Stimulated activated naive CD8-positive, alpha-beta T cell treated with anti-CD3 and anti-CD28 coated beads, Interleukin-15, Interleukin-2, amounts not matched to agents 100 ng/mL and 50 ng/mL, for 24 hours (primary cell): Measurements from ENCODE around the gene ASB4.
"Not testable (repeated sequence)": the region's sequence is repeated elsewhere in the genome, so short reads cannot be mapped to it uniquely, and the experiment has no call there.

Experiments used
- H3K27ac Mint-ChIP-seq: one replicate; pipeline ENCODE4 v1.8.0; 2021; ENCODE audit warnings: mild to moderate bottlenecking, mixed read lengths
- H3K27me3 Mint-ChIP-seq: one replicate; pipeline ENCODE4 v1.8.0; 2021; ENCODE audit warnings: mixed read lengths
- H3K36me3 Mint-ChIP-seq: one replicate; pipeline ENCODE4 v1.8.0; 2021; ENCODE audit warnings: low read depth, mixed read lengths
- H3K4me1 Mint-ChIP-seq: one replicate; pipeline ENCODE4 v1.8.0; 2021; ENCODE audit warnings: low read depth, mixed read lengths
- H3K4me3 Mint-ChIP-seq: one replicate; pipeline ENCODE4 v1.8.0; 2021; ENCODE audit warnings: mild to moderate bottlenecking, mixed read lengths
- H3K9me3 Mint-ChIP-seq: one replicate; pipeline ENCODE4 v1.8.0; 2021; ENCODE audit warnings: mixed read lengths

The ASB4 gene

GRCh38 chr7:95549818-95550529 is 64.2 kb downstream of the ASB4 start:
- Mint-ChIP-seq H3K4me1 (no peaks in the 10 kb centered on the region), H3K9me3 (no peaks in the 10 kb centered on the region), H3K36me3 (no peaks in the 10 kb centered on the region)

GRCh38 chr7:95550546-95550945 is 64.8 kb downstream of the ASB4 start:
- Mint-ChIP-seq H3K4me3 (no peak overlapping the region), H3K4me1 (no peaks in the 10 kb centered on the region), H3K27ac (no peak overlapping the region), H3K27me3 (peaks cover 11% of the 10 kb centered on the region), H3K9me3 (no peaks in the 10 kb centered on the region), H3K36me3 (no peaks in the 10 kb centered on the region)

More at GRCh38 chr7:95549818-95550529, 64.2 kb downstream of the ASB4 start:
- H3K27me3 Mint-ChIP-seq, result peaks cover 11% of the 10 kb centered on the region
- H3K27ac Mint-ChIP-seq, result no peak overlapping the region
- no peak overlapping the region for H3K4me3 Mint-ChIP-seq

DNA sequence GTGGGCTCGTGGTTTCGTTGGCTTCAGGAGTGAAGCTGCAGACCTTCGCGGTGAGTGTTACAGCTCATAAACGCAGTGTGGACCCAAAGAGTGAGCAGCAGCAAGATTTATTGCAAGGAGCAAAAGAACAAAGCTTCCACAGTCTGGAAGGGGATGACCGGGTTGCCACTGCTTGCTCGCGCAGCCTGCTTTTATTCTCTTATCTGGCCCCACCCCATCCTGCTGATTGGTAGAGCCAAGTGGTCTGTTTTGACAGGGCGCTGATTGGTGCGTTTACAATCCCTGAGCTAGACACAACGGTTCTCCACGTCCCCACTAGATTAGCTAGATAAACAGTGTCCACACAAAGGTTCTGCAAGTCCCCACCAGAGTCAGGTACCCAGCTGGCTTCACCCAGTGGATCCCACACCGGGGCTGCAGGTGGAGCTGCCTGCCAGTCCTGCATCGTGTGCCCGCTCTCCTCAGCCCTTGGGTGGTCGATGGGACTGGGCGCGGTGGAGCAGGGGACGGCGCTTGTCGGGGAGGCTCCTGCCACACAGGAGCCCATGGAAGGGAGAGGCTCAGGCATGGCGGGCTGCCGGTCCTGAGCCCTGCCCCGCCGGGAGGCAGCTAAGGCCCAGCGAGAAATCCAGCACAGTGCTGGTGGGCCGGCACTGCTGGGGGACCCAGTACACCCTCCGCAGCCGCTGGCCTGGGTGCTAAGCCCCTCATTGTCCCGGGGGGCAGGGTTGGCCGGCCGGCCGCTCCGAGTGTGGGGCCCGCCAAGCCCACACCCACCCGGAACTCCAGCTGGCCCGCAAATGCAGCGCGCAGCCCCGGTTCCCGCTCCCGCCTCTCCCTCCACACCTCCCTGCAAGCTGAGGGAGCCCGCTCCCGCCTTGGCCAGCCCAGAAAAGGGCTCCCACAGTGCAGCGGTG is 66.5 kb downstream of the ASB4 start:
- H3K4me3 Mint-ChIP-seq, H3K36me3 Mint-ChIP-seq, H3K4me1 Mint-ChIP-seq, H3K9me3 Mint-ChIP-seq, H3K27ac Mint-ChIP-seq, H3K27me3 Mint-ChIP-seq: not testable (repeated sequence)

DNA sequence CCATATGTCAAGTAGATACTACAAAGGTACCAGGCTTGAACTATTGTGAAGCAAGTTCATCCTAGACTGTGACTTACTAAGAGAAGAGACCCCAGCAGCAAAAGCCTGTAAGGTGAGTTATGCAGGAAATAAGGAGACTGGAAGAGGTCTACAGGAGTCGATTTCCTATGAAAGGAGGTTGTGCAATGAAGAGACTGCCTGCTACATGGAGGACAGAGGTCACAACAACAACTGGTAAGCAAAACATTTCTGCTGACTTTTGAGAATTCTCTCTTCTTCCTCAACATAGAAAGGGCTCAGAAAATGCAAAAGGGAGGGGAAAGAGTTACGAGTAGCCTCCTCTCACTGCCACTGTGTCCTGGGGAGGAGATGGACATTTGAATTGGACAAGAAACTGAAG is 68.2 kb downstream of the ASB4 start:
- Mint-ChIP-seq H3K36me3 (no peaks in the 10 kb centered on the region), H3K27ac (no peak overlapping the region), H3K9me3 (no peaks in the 10 kb centered on the region), H3K4me1 (no peaks in the 10 kb centered on the region), H3K27me3 (peaks cover 10% of the 10 kb centered on the region), H3K4me3 (no peak overlapping the region)

GRCh38 chr7:95556777-95557176 is 71.0 kb downstream of the ASB4 start:
- no peak overlapping the region for H3K27ac Mint-ChIP-seq
- H3K36me3 Mint-ChIP-seq, result no peaks in the 10 kb centered on the region
- H3K4me3 Mint-ChIP-seq, result no peak overlapping the region
- peaks cover 3% of the 10 kb centered on the region for H3K9me3 Mint-ChIP-seq
- peaks cover 13% of the 10 kb centered on the region for H3K27me3 Mint-ChIP-seq
- H3K4me1 Mint-ChIP-seq, result no peaks in the 10 kb centered on the region

DNA sequence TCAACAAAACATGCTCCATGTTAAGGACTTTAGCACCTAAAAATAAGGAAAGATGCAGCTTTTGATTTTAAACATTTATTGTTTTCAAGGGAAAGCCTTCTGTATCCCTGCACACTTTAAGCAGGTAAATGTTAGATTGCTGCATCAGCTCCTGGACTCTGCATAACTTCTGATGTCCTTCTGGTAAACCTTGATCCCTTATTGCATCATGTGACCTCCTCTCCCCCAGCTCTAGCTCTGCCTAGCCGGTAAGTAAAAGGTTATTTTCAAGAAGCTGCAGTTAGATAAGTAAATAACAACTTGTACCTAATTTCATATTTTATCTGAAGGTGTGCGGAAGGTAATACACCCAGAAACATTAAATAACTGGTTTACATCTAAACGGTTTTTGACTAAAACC is 73.1 kb downstream of the ASB4 start:
- Mint-ChIP-seq H3K36me3 (no peaks in the 10 kb centered on the region), H3K9me3 (peaks cover 7% of the 10 kb centered on the region), H3K4me1 (no peaks in the 10 kb centered on the region), H3K27me3 (peaks cover 7% of the 10 kb centered on the region), H3K4me3 (no peak overlapping the region), H3K27ac (no peak overlapping the region)

DNA sequence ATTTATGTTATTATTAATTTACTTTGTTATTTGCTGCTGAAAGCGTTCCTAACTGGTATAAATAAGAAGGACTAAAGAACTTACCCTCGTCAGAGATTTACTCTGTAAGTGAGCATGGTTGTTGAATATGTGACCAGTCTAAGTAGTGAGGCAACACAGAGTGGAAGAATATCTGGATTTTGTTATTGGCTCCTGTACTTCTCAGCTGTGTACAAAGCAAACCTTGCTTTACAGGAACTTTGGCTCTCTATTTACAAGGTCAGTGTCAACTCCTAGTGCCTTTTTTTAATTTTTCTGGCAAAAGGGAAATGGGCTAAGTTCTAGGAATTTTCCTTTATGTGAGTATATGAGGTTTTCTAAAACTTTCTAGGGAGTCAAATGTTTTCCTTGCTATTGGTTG is 74.9 kb downstream of the ASB4 start:
- Mint-ChIP-seq H3K27me3 (peaks cover 4% of the 10 kb centered on the region), H3K4me1 (no peaks in the 10 kb centered on the region), H3K36me3 (no peaks in the 10 kb centered on the region), H3K27ac (no peak overlapping the region), H3K4me3 (no peak overlapping the region), H3K9me3 (peaks cover 7% of the 10 kb centered on the region)

DNA sequence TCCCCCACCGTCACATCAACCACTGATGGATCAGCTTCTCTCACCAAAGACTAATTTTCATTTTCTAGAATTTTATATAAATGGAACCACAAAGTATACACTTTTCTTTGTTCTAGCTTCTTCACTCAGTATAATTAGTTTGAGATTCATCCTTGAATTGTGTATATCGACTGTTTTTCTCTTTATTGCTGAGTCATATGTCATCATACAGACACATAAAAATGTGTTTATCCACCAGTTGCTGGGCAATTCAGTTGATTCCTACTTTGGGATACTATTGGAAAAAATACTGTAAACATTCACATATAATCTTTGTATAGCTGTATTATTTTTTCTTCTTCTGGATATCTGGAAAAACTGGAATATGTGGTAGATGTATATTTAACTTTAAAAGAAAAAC is 84.0 kb downstream of the ASB4 start:
- Mint-ChIP-seq H3K36me3 (no peaks in the 10 kb centered on the region), H3K27ac (no peak overlapping the region), H3K4me1 (no peaks in the 10 kb centered on the region), H3K9me3 (peaks cover 5% of the 10 kb centered on the region), H3K4me3 (no peak overlapping the region), H3K27me3 (no peaks in the 10 kb centered on the region)

DNA sequence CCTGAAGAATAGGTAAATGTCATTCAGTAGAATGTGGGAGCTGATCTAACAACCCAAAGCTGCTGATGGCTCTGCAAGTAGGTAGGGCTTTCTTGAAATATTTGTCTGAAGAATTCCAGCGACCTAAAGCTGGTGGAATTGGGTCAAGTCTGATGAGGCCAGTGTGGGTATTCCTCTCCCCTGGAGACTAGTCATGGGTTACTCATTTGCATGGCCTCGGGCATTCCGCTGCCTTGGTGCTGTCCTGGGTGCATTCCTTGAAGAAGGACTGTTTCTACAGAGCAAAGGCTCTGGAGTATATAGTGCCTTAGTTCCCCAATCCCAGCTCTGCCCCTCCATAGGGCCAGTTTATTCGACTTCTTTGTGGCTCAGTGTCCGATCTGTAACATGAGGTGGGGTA is 91.4 kb downstream of the ASB4 start:
- Mint-ChIP-seq H3K9me3 (peaks cover 8% of the 10 kb centered on the region), H3K4me3 (no peak overlapping the region), H3K36me3 (no peaks in the 10 kb centered on the region)

DNA sequence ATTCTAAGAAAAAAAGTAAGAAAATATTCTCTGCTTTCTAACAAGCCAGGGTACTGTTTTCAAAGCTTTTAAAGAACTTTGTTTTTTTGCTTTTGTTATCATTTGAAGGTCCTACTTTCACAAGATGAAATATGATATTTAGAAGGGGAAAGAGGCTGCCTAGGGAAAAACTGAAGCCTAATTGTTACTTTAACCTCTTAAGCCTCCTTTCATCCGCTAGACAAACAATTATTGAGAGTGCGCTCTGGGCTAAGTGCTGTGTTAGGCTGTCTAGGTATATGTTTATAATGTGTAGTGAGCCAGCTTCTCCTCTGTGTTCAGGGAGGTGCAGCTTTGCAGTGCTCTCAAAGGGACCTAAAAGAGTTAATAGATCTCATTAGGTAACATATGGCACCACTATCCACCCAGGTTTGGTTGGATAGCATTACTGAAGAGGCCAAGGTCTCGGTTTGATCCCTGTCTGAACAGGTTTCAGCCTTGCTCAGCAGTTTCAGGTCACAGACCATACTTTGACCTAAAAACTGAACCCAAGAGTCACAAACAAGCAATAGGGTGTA is 92.6 kb downstream of the ASB4 start:
- H3K4me1 Mint-ChIP-seq, result no peaks in the 10 kb centered on the region
- H3K9me3 Mint-ChIP-seq, result peaks cover 3% of the 10 kb centered on the region
- H3K27me3 Mint-ChIP-seq, result peaks cover 7% of the 10 kb centered on the region
- H3K36me3 Mint-ChIP-seq, result no peaks in the 10 kb centered on the region
- no peak overlapping the region for H3K27ac Mint-ChIP-seq
- H3K4me3 Mint-ChIP-seq, result no peak overlapping the region

More for the DNA sequence above, 91.4 kb downstream of the ASB4 start:
- Mint-ChIP-seq H3K4me1 (no peaks in the 10 kb centered on the region), H3K27me3 (peaks cover 7% of the 10 kb centered on the region), H3K27ac (no peak overlapping the region)

DNA sequence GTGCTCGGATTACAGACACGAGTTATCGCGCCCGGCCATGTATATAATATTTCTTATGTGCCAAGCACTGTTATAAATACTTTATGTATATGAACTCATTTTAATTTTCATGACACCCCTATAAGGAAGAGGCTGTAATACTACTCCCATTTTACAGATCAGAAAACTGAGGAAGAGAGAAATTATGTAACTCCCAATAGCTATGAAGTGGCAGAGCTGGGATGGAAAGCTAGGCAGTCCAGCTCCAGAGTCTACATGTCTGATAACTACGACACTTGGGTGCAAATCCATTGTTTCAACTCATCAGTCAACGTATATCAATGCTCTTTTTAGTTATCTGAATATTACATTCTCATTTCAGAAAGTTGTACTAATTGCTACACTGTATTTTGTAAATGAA is 93.6 kb downstream of the ASB4 start:
- Mint-ChIP-seq H3K36me3 (no peaks in the 10 kb centered on the region), H3K4me1 (no peaks in the 10 kb centered on the region), H3K27me3 (peaks cover 7% of the 10 kb centered on the region), H3K4me3 (no peak overlapping the region), H3K27ac (no peak overlapping the region), H3K9me3 (peaks cover 3% of the 10 kb centered on the region)

DNA sequence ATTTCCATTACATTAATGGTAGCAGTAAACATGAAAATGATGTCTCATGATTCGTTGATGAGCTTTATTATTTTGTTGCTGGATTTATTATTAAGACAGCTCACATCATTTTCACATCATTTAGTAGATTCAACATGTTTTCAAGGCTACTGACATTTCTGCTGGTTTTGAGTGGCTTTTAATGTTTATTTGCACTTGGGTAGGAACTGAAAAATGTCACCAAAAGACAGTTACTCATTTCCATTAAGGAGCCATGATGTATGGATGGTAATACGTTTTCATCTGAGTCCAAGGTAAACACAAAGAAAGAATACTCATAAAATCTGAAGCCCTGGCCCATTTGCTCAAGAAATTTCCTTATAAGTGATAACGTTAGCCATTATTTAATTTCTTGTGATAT is 95.7 kb downstream of the ASB4 start:
- Mint-ChIP-seq H3K27me3 (peaks cover 3% of the 10 kb centered on the region), H3K27ac (no peak overlapping the region), H3K36me3 (no peaks in the 10 kb centered on the region), H3K9me3 (no peaks in the 10 kb centered on the region), H3K4me3 (no peak overlapping the region), H3K4me1 (no peaks in the 10 kb centered on the region)

- H3K27me3 Mint-ChIP-seq, result no peaks in the 10 kb centered on the region
- no peaks in the 10 kb centered on the region for H3K4me1 Mint-ChIP-seq
- H3K36me3 Mint-ChIP-seq, result no peaks in the 10 kb centered on the region
- H3K9me3 Mint-ChIP-seq, result no peaks in the 10 kb centered on the region
- H3K4me3 Mint-ChIP-seq, result no peak overlapping the region
- no peak overlapping the region for H3K27ac Mint-ChIP-seq
Measured at GRCh38 chr7:95582578-95583293, 97.0 kb downstream of the ASB4 start.

GRCh38 chr7:95583834-95584621 is 98.3 kb downstream of the ASB4 start:
- H3K9me3 Mint-ChIP-seq, result no peaks in the 10 kb centered on the region

More at GRCh38 chr7:95583834-95584621, 98.3 kb downstream of the ASB4 start:
- H3K36me3 Mint-ChIP-seq, result no peaks in the 10 kb centered on the region
- H3K4me1 Mint-ChIP-seq, result no peaks in the 10 kb centered on the region
- no peaks in the 10 kb centered on the region for H3K27me3 Mint-ChIP-seq
- no peak overlapping the region for H3K27ac Mint-ChIP-seq
- no peak overlapping the region for H3K4me3 Mint-ChIP-seq
